Measurements from ENCODE around the gene MYBPC2. TPM values are rescaled to one million over a fixed set of nuclear protein-coding genes. Genes with fewer than 3 reads are reported as not detected.
"Not testable (repeated sequence)": the region's sequence is repeated elsewhere in the genome, so short reads cannot be mapped to it uniquely, and the experiment has no call there.

Gene MYBPC2
- total and polyA plus RNA-seq, 10 donors: 0.28 to 1.7 (median 0.42) TPM; not detected in 2

DNA sequence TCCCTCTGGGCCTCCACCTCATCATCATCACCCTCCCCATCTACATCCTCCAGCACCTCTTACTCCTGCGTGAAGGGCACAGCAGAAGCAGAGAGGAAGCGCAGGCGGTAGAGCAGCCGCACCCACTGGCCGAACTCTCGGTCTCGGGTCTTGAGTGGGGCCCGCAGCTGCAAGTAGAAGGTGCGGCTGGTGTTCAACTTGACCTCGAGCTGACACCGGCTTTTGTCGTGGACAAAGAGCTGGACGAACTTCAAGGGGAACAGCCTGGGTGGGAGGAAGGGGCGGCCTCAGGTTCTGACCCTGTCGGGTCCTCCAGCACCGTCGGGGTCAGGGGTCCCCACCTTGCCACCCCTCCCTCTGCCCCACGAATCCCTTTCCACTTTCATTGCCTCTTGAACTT, 34.9 kb downstream of the MYBPC2 start:
- Histone ChIP-seq H3K9me3 (no peaks in the 10 kb centered on the region), H3K4me1 (no peaks in the 10 kb centered on the region), H3K36me3 (no peaks in the 10 kb centered on the region), H3K4me3 (no peak overlapping the region), H3K27ac (no peak overlapping the region), H3K27me3 (replicated peaks in 1 of 7) (peaks cover 0 to 1% (median 0%) of the 10 kb centered on the region in 7 donors)
- 66 to 82% (median 77%) methylated on average over 18 of the region's 18 CpGs for WGBS, 5 donors
- DNase-seq: no peak
- intact Hi-C loops (cut with DNase I; ENCODE audit: low total_unique reads): no loop called here
- TF ChIP-seq, protein P1, sequence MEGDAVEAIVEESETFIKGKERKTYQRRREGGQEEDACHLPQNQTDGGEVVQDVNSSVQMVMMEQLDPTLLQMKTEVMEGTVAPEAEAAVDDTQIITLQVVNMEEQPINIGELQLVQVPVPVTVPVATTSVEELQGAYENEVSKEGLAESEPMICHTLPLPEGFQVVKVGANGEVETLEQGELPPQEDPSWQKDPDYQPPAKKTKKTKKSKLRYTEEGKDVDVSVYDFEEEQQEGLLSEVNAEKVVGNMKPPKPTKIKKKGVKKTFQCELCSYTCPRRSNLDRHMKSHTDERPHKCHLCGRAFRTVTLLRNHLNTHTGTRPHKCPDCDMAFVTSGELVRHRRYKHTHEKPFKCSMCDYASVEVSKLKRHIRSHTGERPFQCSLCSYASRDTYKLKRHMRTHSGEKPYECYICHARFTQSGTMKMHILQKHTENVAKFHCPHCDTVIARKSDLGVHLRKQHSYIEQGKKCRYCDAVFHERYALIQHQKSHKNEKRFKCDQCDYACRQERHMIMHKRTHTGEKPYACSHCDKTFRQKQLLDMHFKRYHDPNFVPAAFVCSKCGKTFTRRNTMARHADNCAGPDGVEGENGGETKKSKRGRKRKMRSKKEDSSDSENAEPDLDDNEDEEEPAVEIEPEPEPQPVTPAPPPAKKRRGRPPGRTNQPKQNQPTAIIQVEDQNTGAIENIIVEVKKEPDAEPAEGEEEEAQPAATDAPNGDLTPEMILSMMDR (IDR thresholded peaks at IDR 0.05 in 8 of 11, conservative IDR thresholded peaks at IDR 0.05 in 3 of 11): no peak
- TF ChIP-seq POLR2A (IDR thresholded peaks at IDR 0.05): no peak
- TF ChIP-seq POLR2AphosphoS5 (IDR thresholded peaks at IDR 0.05): no peak

- intact Hi-C loops (cut with DNase I; ENCODE audit: low total_unique reads): no loop called here
- TF ChIP-seq, protein P1 (IDR thresholded peaks at IDR 0.05 in 8 of 11, conservative IDR thresholded peaks at IDR 0.05 in 3 of 11): no peak
- TF ChIP-seq POLR2AphosphoS5 (IDR thresholded peaks at IDR 0.05) (no peak), POLR2A (IDR thresholded peaks at IDR 0.05) (no peak)
Observed at GRCh38 chr19:50468818-50469217, 36.1 kb downstream of the MYBPC2 start.

DNA sequence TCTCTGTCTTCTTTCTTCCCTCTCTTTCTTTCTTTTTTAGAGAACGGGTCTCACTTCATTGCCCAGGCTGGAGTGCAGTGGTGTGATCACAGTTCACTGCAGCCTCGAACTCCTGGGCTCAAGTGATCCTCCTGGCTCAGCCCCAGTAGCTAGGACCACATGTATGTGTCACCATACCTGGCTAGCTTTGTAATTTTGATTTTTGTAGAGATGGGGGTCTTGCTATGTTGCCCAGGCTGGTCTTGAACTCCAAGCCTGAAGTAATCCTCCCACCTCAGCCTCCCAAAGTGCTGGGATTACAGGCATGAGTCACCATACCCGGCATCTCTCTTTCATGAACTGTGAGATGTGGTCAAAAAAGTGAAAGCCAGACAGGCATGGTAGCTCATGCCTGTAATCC, 40.6 kb downstream of the MYBPC2 start:
- H3K27ac ChIP-seq; intact Hi-C loops (cut with DNase I; ENCODE audit: low total_unique reads); DNase-seq; H3K4me3 ChIP-seq; H3K27me3 ChIP-seq (replicated peaks in 1 of 7); H3K36me3 ChIP-seq; H3K9me3 ChIP-seq: not testable (repeated sequence)
- WGBS, 5 donors: 60 to 77% (median 70%) methylated on average over 3 of the region's 3 CpGs
- H3K4me1 ChIP-seq: peaks cover 13 to 23% (median 18%) of the 10 kb centered on the region in 6 donors

More at GRCh38 chr19:50468818-50469217, 36.1 kb downstream of the MYBPC2 start:
- DNase-seq: no peak
- no peaks in the 10 kb centered on the region for H3K4me1 ChIP-seq
- no peak overlapping the region for H3K4me3 ChIP-seq
- H3K36me3 ChIP-seq: no peaks in the 10 kb centered on the region
- no peaks in the 10 kb centered on the region for H3K9me3 ChIP-seq
- no peak overlapping the region for H3K27ac ChIP-seq
- WGBS, 5 donors: 79 to 93% (median 86%) methylated on average over 6 of the region's 6 CpGs
- H3K27me3 ChIP-seq (replicated peaks in 1 of 7): no peaks in the 10 kb centered on the region

- no peaks in the 10 kb centered on the region for H3K9me3 ChIP-seq
- intact Hi-C loops (cut with DNase I; ENCODE audit: low total_unique reads): no loop called here
- no peak overlapping the region for H3K4me3 ChIP-seq
- no peak for TF ChIP-seq POLR2A (IDR thresholded peaks at IDR 0.05)
- TF ChIP-seq, protein P1 (IDR thresholded peaks at IDR 0.05 in 8 of 11, conservative IDR thresholded peaks at IDR 0.05 in 3 of 11): no peak
- no peak for TF ChIP-seq POLR2AphosphoS5 (IDR thresholded peaks at IDR 0.05)
- no peaks in the 10 kb centered on the region for H3K27me3 ChIP-seq (replicated peaks in 1 of 7)
- 76 to 86% (median 83%) methylated on average over 8 to 12 of the region's 12 CpGs for WGBS, 5 donors
- peak; percentile 74 for DNase-seq
- no peak overlapping the region for H3K27ac ChIP-seq
- peaks cover 13 to 40% (median 26%) of the 10 kb centered on the region in 6 donors for H3K4me1 ChIP-seq
- peaks cover 3 to 25% (median 21%) of the 10 kb centered on the region in 6 donors for H3K36me3 ChIP-seq
Observed at GRCh38 chr19:50475101-50475568, 42.4 kb downstream of the MYBPC2 start.

Measured in spleen (tissue), 11 donors.